ENCODE data around the gene FSD1. TPM values are rescaled to one million over a fixed set of nuclear protein-coding genes. Genes with fewer than 3 reads are reported as not detected.
A peak's percentile ranks its signal among the peaks of the same experiment; 100 is the strongest.

Gene FSD1
- polyA plus RNA-seq, 2 donors = 0.19 to 1.2 TPM

- Histone ChIP-seq H3K27ac (ENCODE audit: low read depth in 2 of 2, low read length in 1 of 2) (no peak overlapping the region), H3K9me3 (ENCODE audit: control insufficient read depth in 2 of 2, insufficient read depth in 1 of 2, low read depth in 1 of 2, low read length in 1 of 2) (no peaks in the 10 kb centered on the region), H3K36me3 (ENCODE audit: control insufficient read depth in 2 of 2, insufficient read depth in 2 of 2, low read length in 1 of 2) (no peaks in the 10 kb centered on the region), H3K27me3 (ENCODE audit: control insufficient read depth in 1 of 2, insufficient read depth in 2 of 2, low read length in 2 of 2) (no peaks in the 10 kb centered on the region), H3K4me3 (ENCODE audit: low read depth in 1 of 2, low read length in 2 of 2) (no peak overlapping the region), H3K4me1 (ENCODE audit: control insufficient read depth in 2 of 2, insufficient read depth in 2 of 2, low read length in 1 of 2) (no peaks in the 10 kb centered on the region)
- WGBS, 2 donors = 91 to 95% methylated on average over 7 of the region's 7 CpGs
Measured at GRCh38 chr19:4334929-4335570, 30.7 kb downstream of the FSD1 start.

GRCh38 chr19:4337906-4338440 is 33.6 kb downstream of the FSD1 start:
- peaks cover 0 to 3% of the 10 kb centered on the region in 2 donors for H3K4me1 ChIP-seq (ENCODE audit: control insufficient read depth in 2 of 2, insufficient read depth in 2 of 2, low read length in 1 of 2)
- H3K36me3 ChIP-seq (ENCODE audit: control insufficient read depth in 2 of 2, insufficient read depth in 2 of 2, low read length in 1 of 2) = no peaks in the 10 kb centered on the region
- peak overlapping the region; percentile 49 to 64 for H3K4me3 ChIP-seq (ENCODE audit: low read depth in 1 of 2, low read length in 2 of 2)
- H3K27me3 ChIP-seq (ENCODE audit: control insufficient read depth in 1 of 2, insufficient read depth in 2 of 2, low read length in 2 of 2) = no peaks in the 10 kb centered on the region
- H3K9me3 ChIP-seq (ENCODE audit: control insufficient read depth in 2 of 2, insufficient read depth in 1 of 2, low read depth in 1 of 2, low read length in 1 of 2) = no peaks in the 10 kb centered on the region
- WGBS, 2 donors = 9 to 13% methylated on average over 14 of the region's 14 CpGs
- peak overlapping the region; percentile 78 to 79 for H3K27ac ChIP-seq (ENCODE audit: low read depth in 2 of 2, low read length in 1 of 2)

GRCh38 chr19:4338441-4339355 is 34.3 kb downstream of the FSD1 start, which contains the start of gene STAP2:
Gene STAP2, minus strand, starts transcription at chr19:4338827. Its CDS starts 74 bp downstream, at chr19:4338753.
- no peaks in the 10 kb centered on the region for H3K27me3 ChIP-seq (ENCODE audit: control insufficient read depth in 1 of 2, insufficient read depth in 2 of 2, low read length in 2 of 2)
- H3K27ac ChIP-seq (ENCODE audit: low read depth in 2 of 2, low read length in 1 of 2) = peak within 1 kb of the TSS; percentile 78 to 79
- peaks cover 0 to 3% of the 10 kb centered on the region in 2 donors for H3K4me1 ChIP-seq (ENCODE audit: control insufficient read depth in 2 of 2, insufficient read depth in 2 of 2, low read length in 1 of 2)
- WGBS, 2 donors = 30 to 34% methylated on average over 25 to 27 of the region's 27 CpGs
- peak within 1 kb of the TSS; percentile 49 to 64 for H3K4me3 ChIP-seq (ENCODE audit: low read depth in 1 of 2, low read length in 2 of 2)
- no peaks in the 10 kb centered on the region for H3K9me3 ChIP-seq (ENCODE audit: control insufficient read depth in 2 of 2, insufficient read depth in 1 of 2, low read depth in 1 of 2, low read length in 1 of 2)
- no peaks in the 10 kb centered on the region for H3K36me3 ChIP-seq (ENCODE audit: control insufficient read depth in 2 of 2, insufficient read depth in 2 of 2, low read length in 1 of 2)

- H3K27me3 ChIP-seq (ENCODE audit: control insufficient read depth in 1 of 2, insufficient read depth in 2 of 2, low read length in 2 of 2) = no peaks in the 10 kb centered on the region
- peak overlapping the region; percentile 87 to 96 for H3K27ac ChIP-seq (ENCODE audit: low read depth in 2 of 2, low read length in 1 of 2)
- peak overlapping the region; percentile 50 to 61 for H3K4me3 ChIP-seq (ENCODE audit: low read depth in 1 of 2, low read length in 2 of 2)
- H3K4me1 ChIP-seq (ENCODE audit: control insufficient read depth in 2 of 2, insufficient read depth in 2 of 2, low read length in 1 of 2) = peaks cover 0 to 11% of the 10 kb centered on the region in 2 donors
- no peaks in the 10 kb centered on the region for H3K9me3 ChIP-seq (ENCODE audit: control insufficient read depth in 2 of 2, insufficient read depth in 1 of 2, low read depth in 1 of 2, low read length in 1 of 2)
- peaks cover 0 to 7% of the 10 kb centered on the region in 2 donors for H3K36me3 ChIP-seq (ENCODE audit: control insufficient read depth in 2 of 2, insufficient read depth in 2 of 2, low read length in 1 of 2)
- 2 to 4% methylated on average over 10 of the region's 10 CpGs for WGBS, 2 donors
Measured at GRCh38 chr19:4342314-4342614, 37.9 kb downstream of the FSD1 start.

- peaks cover 0 to 7% of the 10 kb centered on the region in 2 donors for H3K36me3 ChIP-seq (ENCODE audit: control insufficient read depth in 2 of 2, insufficient read depth in 2 of 2, low read length in 1 of 2)
- H3K27me3 ChIP-seq (ENCODE audit: control insufficient read depth in 1 of 2, insufficient read depth in 2 of 2, low read length in 2 of 2) = no peaks in the 10 kb centered on the region
- H3K4me3 ChIP-seq (ENCODE audit: low read depth in 1 of 2, low read length in 2 of 2) = peak overlapping the region; percentile 62 to 71
- peaks cover 0 to 11% of the 10 kb centered on the region in 2 donors for H3K4me1 ChIP-seq (ENCODE audit: control insufficient read depth in 2 of 2, insufficient read depth in 2 of 2, low read length in 1 of 2)
- H3K27ac ChIP-seq (ENCODE audit: low read depth in 2 of 2, low read length in 1 of 2) = peak overlapping the region; percentile 91 to 99
- H3K9me3 ChIP-seq (ENCODE audit: control insufficient read depth in 2 of 2, insufficient read depth in 1 of 2, low read depth in 1 of 2, low read length in 1 of 2) = no peaks in the 10 kb centered on the region
- WGBS, 2 donors = 0% methylated on average over 39 of the region's 39 CpGs
Measured at GRCh38 chr19:4342615-4343369, 38.4 kb downstream of the FSD1 start.

- H3K27me3 ChIP-seq (ENCODE audit: control insufficient read depth in 1 of 2, insufficient read depth in 2 of 2, low read length in 2 of 2) = no peaks in the 10 kb centered on the region
- H3K4me3 ChIP-seq (ENCODE audit: low read depth in 1 of 2, low read length in 2 of 2) = peak within 1 kb of the TSS; percentile 62 to 71
- WGBS, 2 donors = 4 to 6% methylated on average over 71 to 101 of the region's 101 CpGs
- H3K36me3 ChIP-seq (ENCODE audit: control insufficient read depth in 2 of 2, insufficient read depth in 2 of 2, low read length in 1 of 2) = peaks cover 0 to 7% of the 10 kb centered on the region in 2 donors
- H3K27ac ChIP-seq (ENCODE audit: low read depth in 2 of 2, low read length in 1 of 2) = peak within 1 kb of the TSS; percentile 91 to 99
- H3K4me1 ChIP-seq (ENCODE audit: control insufficient read depth in 2 of 2, insufficient read depth in 2 of 2, low read length in 1 of 2) = peaks cover 0 to 11% of the 10 kb centered on the region in 2 donors
- H3K9me3 ChIP-seq (ENCODE audit: control insufficient read depth in 2 of 2, insufficient read depth in 1 of 2, low read depth in 1 of 2, low read length in 1 of 2) = no peaks in the 10 kb centered on the region
Measured at GRCh38 chr19:4343370-4344307, 39.2 kb downstream of the FSD1 start, which contains the start of gene MPND. Gene MPND, plus strand, starts transcription at chr19:4343562. Its CDS starts 32 bp downstream, at chr19:4343594.

- no peak overlapping the region for H3K27ac ChIP-seq (ENCODE audit: low read depth in 2 of 2, low read length in 1 of 2)
Measured at GRCh38 chr19:4345342-4346019, 41.1 kb downstream of the FSD1 start.

GRCh38 chr19:4346020-4346383 is 41.6 kb downstream of the FSD1 start:
- H3K4me3 ChIP-seq (ENCODE audit: low read depth in 1 of 2, low read length in 2 of 2) = no peak overlapping the region
- peaks cover 0 to 7% of the 10 kb centered on the region in 2 donors for H3K36me3 ChIP-seq (ENCODE audit: control insufficient read depth in 2 of 2, insufficient read depth in 2 of 2, low read length in 1 of 2)
- no peaks in the 10 kb centered on the region for H3K27me3 ChIP-seq (ENCODE audit: control insufficient read depth in 1 of 2, insufficient read depth in 2 of 2, low read length in 2 of 2)
- H3K9me3 ChIP-seq (ENCODE audit: control insufficient read depth in 2 of 2, insufficient read depth in 1 of 2, low read depth in 1 of 2, low read length in 1 of 2) = no peaks in the 10 kb centered on the region
- 90% methylated on average over 6 of the region's 6 CpGs for WGBS, 2 donors
- peaks cover 3 to 12% of the 10 kb centered on the region in 2 donors for H3K4me1 ChIP-seq (ENCODE audit: control insufficient read depth in 2 of 2, insufficient read depth in 2 of 2, low read length in 1 of 2)
- no peak overlapping the region for H3K27ac ChIP-seq (ENCODE audit: low read depth in 2 of 2, low read length in 1 of 2)

More at GRCh38 chr19:4345342-4346019, 41.1 kb downstream of the FSD1 start:
- H3K36me3 ChIP-seq (ENCODE audit: control insufficient read depth in 2 of 2, insufficient read depth in 2 of 2, low read length in 1 of 2) = peaks cover 0 to 7% of the 10 kb centered on the region in 2 donors
- peaks cover 0 to 12% of the 10 kb centered on the region in 2 donors for H3K4me1 ChIP-seq (ENCODE audit: control insufficient read depth in 2 of 2, insufficient read depth in 2 of 2, low read length in 1 of 2)
- H3K27me3 ChIP-seq (ENCODE audit: control insufficient read depth in 1 of 2, insufficient read depth in 2 of 2, low read length in 2 of 2) = no peaks in the 10 kb centered on the region
- H3K9me3 ChIP-seq (ENCODE audit: control insufficient read depth in 2 of 2, insufficient read depth in 1 of 2, low read depth in 1 of 2, low read length in 1 of 2) = no peaks in the 10 kb centered on the region
- WGBS, 2 donors = 80 to 87% methylated on average over 15 of the region's 15 CpGs
- H3K4me3 ChIP-seq (ENCODE audit: low read depth in 1 of 2, low read length in 2 of 2) = no peak overlapping the region

Data from esophagus (tissue), 2 donors.